Endothelial cell (in vitro differentiated cells): ENCODE data around the gene HLA-DQB1. TPM values are rescaled to one million over a fixed set of nuclear protein-coding genes. Genes with fewer than 3 reads are reported as not detected.

Experiments
- DNase-seq: peaks from one replicate; pipeline ENCODE4 v3.0.0; 2021; ENCODE audit warnings: low spot score
- H3K27ac Mint-ChIP-seq: one replicate; pipeline ENCODE4 v1.8.0; 2021; ENCODE audit warnings: mixed read lengths, inconsistent platforms; ENCODE audit not compliant: unreplicated experiment
- H3K27me3 Mint-ChIP-seq: one replicate; pipeline ENCODE4 v1.8.0; 2021; ENCODE audit warnings: mild to moderate bottlenecking, moderate library complexity, mixed read lengths, inconsistent platforms; ENCODE audit not compliant: unreplicated experiment
- H3K36me3 Mint-ChIP-seq: one replicate; pipeline ENCODE4 v1.8.0; 2021; ENCODE audit warnings: mild to moderate bottlenecking, low read depth, mixed read lengths, inconsistent platforms; ENCODE audit not compliant: unreplicated experiment
- H3K4me1 Mint-ChIP-seq: one replicate; pipeline ENCODE4 v1.8.0; 2021; ENCODE audit warnings: mild to moderate bottlenecking, mixed read lengths, inconsistent platforms; ENCODE audit not compliant: unreplicated experiment
- H3K4me3 Mint-ChIP-seq: one replicate; pipeline ENCODE4 v1.8.0; 2021; ENCODE audit warnings: mild to moderate bottlenecking, mixed read lengths, inconsistent platforms; ENCODE audit not compliant: unreplicated experiment
- H3K9me3 Mint-ChIP-seq: one replicate; pipeline ENCODE4 v1.8.0; 2021; ENCODE audit warnings: mixed read lengths, inconsistent platforms; ENCODE audit not compliant: unreplicated experiment
- CTCF ChIP-seq: fragments of 200-600 bp; sonication (generic); IDR thresholded peaks from one replicate; pipeline ENCODE4 v1.5.0; 2021; ENCODE audit warnings: antibody characterized with exemption; ENCODE audit not compliant: unreplicated experiment
- total RNA-seq: library from RNA; stranded (reverse); fragmentation: NEBNext Ultra II Directional; extraction: Animal tissue kit (Norgen Biotek cat#: 25700); gene quantifications from one replicate; pipeline ENCODE4 v1.2.1, GENCODE V29; 2021; ENCODE audit not compliant: unreplicated experiment

The HLA-DQB1 gene
- total RNA-seq, 1 donor from 2014 or later: 22.0 TPM

DNA sequence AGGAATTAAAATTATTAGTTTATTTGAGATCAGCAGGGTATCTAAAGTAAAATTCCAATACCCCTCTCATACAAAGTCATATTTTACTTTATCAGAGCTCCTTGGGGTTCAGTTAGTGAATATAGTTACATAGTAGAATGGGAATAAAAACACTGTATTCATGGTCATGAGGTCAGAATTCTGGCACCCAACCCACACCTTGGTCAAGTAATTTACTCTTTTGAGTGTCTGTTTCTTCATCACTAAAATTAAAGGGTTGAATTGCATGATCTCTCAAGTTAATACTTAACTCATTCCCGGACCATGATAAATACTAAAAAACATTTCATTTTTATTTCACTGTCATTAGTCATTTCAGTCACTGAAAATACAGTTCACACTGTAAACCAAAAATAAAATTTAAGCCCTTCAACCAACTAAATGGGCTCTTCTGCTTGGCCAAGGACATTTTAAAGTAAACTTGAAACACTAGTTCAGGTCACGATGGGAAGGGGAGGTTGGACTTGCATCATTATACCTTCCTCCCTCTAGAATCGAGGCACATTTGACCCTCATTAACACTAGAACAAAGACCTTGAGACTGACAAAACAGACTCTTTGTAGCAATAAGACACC lies 55.7 kb downstream of the HLA-DQB1 start:
- DNase-seq: no peak
- TF ChIP-seq CTCF: no peak
- H3K27me3 Mint-ChIP-seq: peaks cover 3% of the 10 kb centered on the region
- H3K36me3 Mint-ChIP-seq: no peaks in the 10 kb centered on the region
- peaks cover 2% of the 10 kb centered on the region for H3K4me1 Mint-ChIP-seq
- H3K4me3 Mint-ChIP-seq: no peak overlapping the region
- H3K9me3 Mint-ChIP-seq: no peaks in the 10 kb centered on the region
- no peak overlapping the region for H3K27ac Mint-ChIP-seq

DNA sequence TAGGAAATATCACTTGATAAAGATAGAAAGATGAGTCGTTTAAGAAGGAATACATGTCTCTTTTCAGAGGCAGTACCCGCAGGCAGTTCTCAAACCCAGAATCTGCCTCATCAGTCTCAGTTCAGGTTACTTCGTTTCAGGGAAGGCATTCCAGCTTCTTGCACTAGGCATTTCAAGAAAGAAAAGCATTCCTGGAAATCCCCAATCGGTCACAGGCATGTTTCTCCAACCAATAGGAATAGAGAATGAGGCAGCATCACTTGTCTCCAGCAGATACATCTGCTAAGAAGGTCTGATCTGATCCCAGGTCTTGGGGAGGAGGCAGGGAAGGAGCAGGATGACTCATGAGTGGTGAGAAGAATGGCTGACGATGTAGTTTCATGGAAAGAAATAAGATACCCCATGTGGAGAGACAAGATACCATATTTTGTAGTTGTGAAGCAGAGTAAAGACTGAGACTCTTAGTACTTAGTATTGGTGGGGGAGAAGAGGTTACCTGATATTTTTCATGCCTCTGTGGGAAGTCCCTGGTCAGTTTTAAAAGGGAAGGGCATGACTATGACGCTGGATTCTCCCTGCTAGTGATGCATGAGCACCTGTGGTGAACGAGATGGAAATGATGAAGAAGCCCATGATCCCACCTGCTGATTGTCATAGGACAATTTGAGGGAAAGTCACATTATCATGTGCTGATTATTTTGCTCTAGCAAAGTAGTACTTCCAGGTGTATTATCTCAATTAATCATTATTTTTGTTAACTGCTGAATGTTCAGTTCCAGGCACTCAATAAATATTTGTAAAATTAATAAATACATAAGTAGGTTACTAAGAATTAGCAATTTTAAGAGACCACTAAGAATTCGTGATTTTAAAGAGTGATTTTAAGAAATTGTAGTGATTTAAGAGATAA lies 56.5 kb downstream of the HLA-DQB1 start:
- no peak overlapping the region for H3K4me3 Mint-ChIP-seq
- no peak for TF ChIP-seq CTCF
- no peak for DNase-seq
- peaks cover 3% of the 10 kb centered on the region for H3K27me3 Mint-ChIP-seq
- no peaks in the 10 kb centered on the region for H3K4me1 Mint-ChIP-seq
- no peak overlapping the region for H3K27ac Mint-ChIP-seq
- H3K36me3 Mint-ChIP-seq: no peaks in the 10 kb centered on the region
- no peaks in the 10 kb centered on the region for H3K9me3 Mint-ChIP-seq

Other genes starting within 250 kb of the HLA-DQB1 start
- 0.28 TPM for gene HLA-DRA, start 226.8 kb downstream of the HLA-DQB1 start, total RNA-seq
- gene HLA-DRB5, start 136.4 kb downstream of the HLA-DQB1 start, total RNA-seq: 0.82 TPM
- 5.1 TPM for gene HLA-DRB1, start 76.8 kb downstream of the HLA-DQB1 start, total RNA-seq
- not detected for gene HLA-DQA1, start 29.3 kb downstream of the HLA-DQB1 start, total RNA-seq
- not detected for gene HLA-DQA2, start 74.7 kb upstream of the HLA-DQB1 start, total RNA-seq
- 0.31 TPM for gene HLA-DQB2, start 96.9 kb upstream of the HLA-DQB1 start, total RNA-seq
- gene HLA-DOB, start 150.3 kb upstream of the HLA-DQB1 start, total RNA-seq: not detected
- 9.2 TPM for gene TAP2, start 172.1 kb upstream of the HLA-DQB1 start, total RNA-seq
- gene PSMB8, start 177.4 kb upstream of the HLA-DQB1 start, total RNA-seq: 5.2 TPM
- 1.6 TPM for gene TAP1, start 187.0 kb upstream of the HLA-DQB1 start, total RNA-seq
- gene PSMB9, start 187.5 kb upstream of the HLA-DQB1 start, total RNA-seq: not detected